DND-41 (cell line): ENCODE results near the gene CREG1.

Source experiments
- ATAC-seq: fragments of 200-7000 bp; cut with Tn5 transposase; 3 replicates; pipeline ENCODE4 v1.9.1; 2021; ENCODE audit warnings: low read depth; ENCODE audit not compliant: insufficient read depth
- DNase-seq: peaks from one replicate; pipeline ENCODE4 v3.0.0-alpha.2; 2020
- H2AFZ ChIP-seq: 2 replicates; pipeline ENCODE4 v1.6.0; 2012; ENCODE audit warnings: low read depth, low read length
- H3K27ac ChIP-seq: 2 replicates; pipeline ENCODE4 v1.5.1; 2012; ENCODE audit warnings: low read length, inconsistent platforms
- H3K27me3 ChIP-seq: fragments of 200-600 bp; sonication (generic); 2 replicates; pipeline ENCODE4 v1.6.0; 2012; ENCODE audit warnings: low read length, mild to moderate bottlenecking, inconsistent platforms; ENCODE audit not compliant: insufficient read depth, poor library complexity
- H3K36me3 ChIP-seq: 2 replicates; pipeline ENCODE4 v1.5.1; 2012; ENCODE audit warnings: low read length, inconsistent platforms; ENCODE audit not compliant: insufficient read depth
- H3K4me1 ChIP-seq: 2 replicates; pipeline ENCODE4 v1.5.1; 2012; ENCODE audit warnings: mild to moderate bottlenecking, low read length; ENCODE audit not compliant: insufficient read depth
- H3K4me2 ChIP-seq: 2 replicates; pipeline ENCODE4 v1.6.0; 2012; ENCODE audit warnings: mild to moderate bottlenecking, moderate library complexity, low read length, inconsistent platforms; ENCODE audit not compliant: insufficient read depth
- H3K4me3 ChIP-seq, 2 experiments: fragments of 200-600 bp in 1 of 2; shearing (Covaris generic) in 1 of 2; 2 replicates each; pipeline ENCODE4 v1.5.1; 2012 to 2016; ENCODE audit warnings: inconsistent platforms in 2 of 2, low read length in 2 of 2, mild to moderate bottlenecking in 2 of 2, low read depth in 1 of 2, moderate library complexity in 1 of 2
- H3K79me2 ChIP-seq: 2 replicates; pipeline ENCODE4 v1.6.0; 2012; ENCODE audit warnings: low read length, inconsistent platforms; ENCODE audit not compliant: insufficient read depth
- H3K9ac ChIP-seq: 2 replicates; pipeline ENCODE4 v1.6.0; 2012; ENCODE audit warnings: low read depth, mild to moderate bottlenecking, inconsistent platforms, low read length, moderate library complexity
- H3K9me3 ChIP-seq: 2 replicates; pipeline ENCODE4 v1.5.1; 2012; ENCODE audit warnings: low read length, moderate library complexity, mild to moderate bottlenecking, inconsistent platforms; ENCODE audit not compliant: insufficient read depth, severe bottlenecking
- H4K20me1 ChIP-seq: 2 replicates; pipeline ENCODE4 v1.6.0; 2012; ENCODE audit warnings: low read length; ENCODE audit not compliant: insufficient read depth
- CTCF ChIP-seq: IDR thresholded peaks from 2 replicates; pipeline ENCODE4 v1.5.1; 2012; ENCODE audit warnings: borderline replicate concordance, low read length, moderate library complexity, mild to moderate bottlenecking; ENCODE audit not compliant: poor library complexity, severe bottlenecking; ENCODE audit errors: extremely low read depth
- EZH2 ChIP-seq: IDR thresholded peaks from 3 replicates; pipeline ENCODE4 v1.6.1; 2012; ENCODE audit warnings: borderline replicate concordance, low read depth, mild to moderate bottlenecking, moderate library complexity, low read length, inconsistent platforms; ENCODE audit not compliant: severe bottlenecking

Gene CREG1

GRCh38 chr1:167517535-167518330, 35.8 kb downstream of the CREG1 start:
- Histone ChIP-seq H3K9ac (peak overlapping the region; percentile 77), H4K20me1 (peaks cover 9% of the 10 kb centered on the region; the same call in 1 of the 2 replicates), H3K36me3 (peaks cover 22% of the 10 kb centered on the region), H3K9me3 (no peaks in the 10 kb centered on the region), H3K79me2 (peaks cover 59% of the 10 kb centered on the region), H3K4me3 (peak overlapping the region; percentile 79 to 83), H3K27me3 (no peaks in the 10 kb centered on the region), H3K4me2 (peak overlapping the region; percentile 84), H2AFZ (peak overlapping the region; percentile 89), H3K27ac (peak overlapping the region; percentile 95), H3K4me1 (peaks cover 63% of the 10 kb centered on the region)
- DNase-seq = peak; percentile 57
- TF ChIP-seq CTCF (no peak), EZH2 (no peak)
- peak; percentile 49 for ATAC-seq

GRCh38 chr1:167516404-167517388, 36.9 kb downstream of the CREG1 start:
- Histone ChIP-seq H4K20me1 (peaks cover 19% of the 10 kb centered on the region; the same call in 1 of the 2 replicates), H3K4me2 (peak overlapping the region; percentile 84), H3K27ac (peak overlapping the region; percentile 95), H3K36me3 (peaks cover 33% of the 10 kb centered on the region), H3K4me3 (peak overlapping the region; percentile 79 to 83; a peak in 3 of 4 replicates), H3K27me3 (no peaks in the 10 kb centered on the region), H2AFZ (peak overlapping the region; percentile 89), H3K9me3 (no peaks in the 10 kb centered on the region), H3K79me2 (peaks cover 69% of the 10 kb centered on the region), H3K4me1 (peaks cover 73% of the 10 kb centered on the region), H3K9ac (peak overlapping the region; percentile 77)
- ATAC-seq (peak; percentile 83), DNase-seq (peak; percentile 82)
- no peak for TF ChIP-seq CTCF
- no peak for TF ChIP-seq EZH2

DNA sequence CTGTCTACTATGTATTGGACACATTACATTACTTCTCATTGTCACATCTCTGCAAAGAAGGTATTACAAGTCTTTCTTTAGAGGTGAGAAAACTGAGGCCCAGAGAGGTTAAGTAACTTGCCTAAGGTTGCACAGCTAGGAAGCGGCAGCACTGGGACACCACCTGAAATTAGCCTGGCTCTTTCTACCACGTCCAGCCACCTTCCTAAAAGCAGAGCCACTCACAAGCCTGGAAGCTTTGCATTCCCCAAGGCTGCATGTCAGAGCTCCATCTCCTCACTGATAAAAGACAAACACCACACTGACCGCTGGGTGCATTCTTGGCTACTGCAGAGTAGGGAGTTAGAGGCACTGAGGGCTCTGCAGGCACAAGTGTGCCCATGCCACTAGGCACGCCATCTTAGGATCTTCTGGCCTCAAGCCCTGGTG, 37.7 kb downstream of the CREG1 start:
- no peak for TF ChIP-seq EZH2
- no peak for TF ChIP-seq CTCF
- H3K9ac ChIP-seq = peak overlapping the region; percentile 77
- H3K4me1 ChIP-seq = peaks cover 80% of the 10 kb centered on the region
- no peaks in the 10 kb centered on the region for H3K9me3 ChIP-seq
- no peak for DNase-seq
- H3K36me3 ChIP-seq = peaks cover 41% of the 10 kb centered on the region
- no peak for ATAC-seq
- peak overlapping the region; percentile 84 for H3K4me2 ChIP-seq
- H3K27me3 ChIP-seq = no peaks in the 10 kb centered on the region
- peak overlapping the region; percentile 95 for H3K27ac ChIP-seq
- no peak overlapping the region for H2AFZ ChIP-seq
- H3K4me3 ChIP-seq = peak overlapping the region; percentile 79 to 83; a peak in 3 of 4 replicates
- H3K79me2 ChIP-seq = peaks cover 77% of the 10 kb centered on the region
- H4K20me1 ChIP-seq = peaks cover 24% of the 10 kb centered on the region
